Esophagus muscularis mucosa (tissue), 3 donors: Measurements from ENCODE around the gene HS6ST3.

ENCODE experiments used
- POLR2A ChIP-seq: fragments of 450-650 bp; IDR thresholded peaks from one replicate; pipeline ENCODE4 v1.6.1; 2017; ENCODE audit warnings: antibody characterized with exemption, moderate library complexity, mild to moderate bottlenecking, low read depth
- POLR2AphosphoS5 ChIP-seq, 2 donors: sonication (generic); formaldehyde crosslinking; IDR thresholded peaks; one replicate each; pipeline ENCODE4 v1.6.1; 2017; ENCODE audit warnings: antibody characterized with exemption in 2 of 2
- TF ChIP-seq, protein P1 (sequence below), 3 experiments: fragments of 200-600 bp in 2 of 3; fragments of 450-650 bp in 1 of 3; sonication (generic) in 2 of 3; IDR thresholded peaks; one replicate each; pipeline ENCODE4 v1.5.1; 2017 to 2019; ENCODE audit warnings: antibody characterized with exemption in 3 of 3, mild to moderate bottlenecking in 2 of 3, moderate library complexity in 1 of 3

DNA sequence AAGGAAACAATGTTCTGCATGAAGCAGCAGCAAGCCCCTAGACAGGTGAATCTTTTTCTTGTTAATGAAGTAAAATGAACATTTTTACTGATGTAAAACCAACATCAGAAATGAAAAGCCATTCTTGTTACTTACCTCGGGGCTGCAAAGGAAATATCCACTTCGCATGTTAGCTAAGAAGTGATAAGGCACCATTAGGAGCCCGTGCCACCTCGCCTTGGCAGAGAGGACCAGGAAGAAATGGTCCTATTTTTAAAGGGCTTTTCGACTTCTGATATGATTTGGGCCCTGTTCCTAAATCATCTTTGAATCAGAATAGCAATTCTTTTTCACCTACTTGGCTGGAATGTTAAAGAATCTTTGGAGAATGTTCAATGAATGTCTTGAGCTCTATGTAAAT, 721.1 kb downstream of the HS6ST3 start:
- TF ChIP-seq, protein P1, sequence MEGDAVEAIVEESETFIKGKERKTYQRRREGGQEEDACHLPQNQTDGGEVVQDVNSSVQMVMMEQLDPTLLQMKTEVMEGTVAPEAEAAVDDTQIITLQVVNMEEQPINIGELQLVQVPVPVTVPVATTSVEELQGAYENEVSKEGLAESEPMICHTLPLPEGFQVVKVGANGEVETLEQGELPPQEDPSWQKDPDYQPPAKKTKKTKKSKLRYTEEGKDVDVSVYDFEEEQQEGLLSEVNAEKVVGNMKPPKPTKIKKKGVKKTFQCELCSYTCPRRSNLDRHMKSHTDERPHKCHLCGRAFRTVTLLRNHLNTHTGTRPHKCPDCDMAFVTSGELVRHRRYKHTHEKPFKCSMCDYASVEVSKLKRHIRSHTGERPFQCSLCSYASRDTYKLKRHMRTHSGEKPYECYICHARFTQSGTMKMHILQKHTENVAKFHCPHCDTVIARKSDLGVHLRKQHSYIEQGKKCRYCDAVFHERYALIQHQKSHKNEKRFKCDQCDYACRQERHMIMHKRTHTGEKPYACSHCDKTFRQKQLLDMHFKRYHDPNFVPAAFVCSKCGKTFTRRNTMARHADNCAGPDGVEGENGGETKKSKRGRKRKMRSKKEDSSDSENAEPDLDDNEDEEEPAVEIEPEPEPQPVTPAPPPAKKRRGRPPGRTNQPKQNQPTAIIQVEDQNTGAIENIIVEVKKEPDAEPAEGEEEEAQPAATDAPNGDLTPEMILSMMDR (IDR thresholded peaks at IDR 0.05): no peak
- TF ChIP-seq POLR2AphosphoS5 (IDR thresholded peaks at IDR 0.05) (no peak), POLR2A (no peak)
